Right lobe of liver (tissue), 6 donors: Measurements from ENCODE around the gene P2RY12. TPM values are rescaled to one million over a fixed set of nuclear protein-coding genes. Genes with fewer than 3 reads are reported as not detected.

Source experiments
- ATAC-seq, 4 donors: fragments of 200-7000 bp; cut with Tn5 transposase; one replicate each; pipeline ENCODE4 v1.9.1; 2020; ENCODE audit warnings: mild to moderate bottlenecking in 4 of 4, moderate library complexity in 4 of 4
- DNase-seq, 3 donors: peaks; one replicate each; pipeline ENCODE4 v3.0.0-alpha.2; 2020
- H3K27ac ChIP-seq, 3 donors: fragments of 200-600 bp; one replicate each; pipeline ENCODE4 v1.8.0; 2022
- H3K27me3 ChIP-seq, 2 donors: fragments of 200-600 bp; one replicate each; pipeline ENCODE4 v1.8.0; 2022
- H3K36me3 ChIP-seq, 4 donors: fragments of 200-600 bp; sonication (generic) in 1 of 4; one replicate each; pipeline versions ENCODE4 v1.5.1 to v1.8.0; 2017 to 2022; ENCODE audit warnings: control low read depth in 1 of 4
- H3K4me1 ChIP-seq, 4 donors: fragments of 200-600 bp; sonication (generic) in 1 of 4; one replicate each; pipeline versions ENCODE4 v1.5.1 to v1.8.0; 2017 to 2022; ENCODE audit warnings: control low read depth in 1 of 4
- H3K4me3 ChIP-seq, 3 donors: fragments of 200-600 bp; one replicate each; pipeline ENCODE4 v1.8.0; 2022
- H3K9me3 ChIP-seq, 4 donors: fragments of 200-600 bp; sonication (generic) in 1 of 4; one replicate each; pipeline versions ENCODE4 v1.5.1 to v1.8.0; 2017 to 2022; ENCODE audit warnings: control low read depth in 1 of 4
- POLR2A ChIP-seq: fragments of 450-650 bp; IDR thresholded peaks from one replicate; pipeline ENCODE4 v1.6.1; 2017; ENCODE audit warnings: antibody characterized with exemption, mild to moderate bottlenecking
- WGBS: methylation state at CpG from one replicate; pipeline ENCODE4 v1.1.6; 2018; ENCODE audit warnings: low coverage, low lambda C conversion rate; ENCODE audit not compliant: insufficient coverage; ENCODE audit errors: missing lambda C conversion rate; 5-methylcytosine and 5-hydroxymethylcytosine counted together
- intact Hi-C, 2 donors: fragments of 100-400 bp; cut with DNase I; formaldehyde crosslinking; loops; one replicate each; pipeline versions ENCODE4 v1.11.2 to v1.14.1; 2022
- total RNA-seq, 6 experiments: library from RNA; depleted of rRNA in 2 of 6; stranded (reverse); fragments of >200 nt in 2 of 6; fragmentation: NEBNext Ultra II Directional in 3 of 6; extraction: Animal tissue kit (Norgen Biotek cat#: 25700) in 3 of 6; gene quantifications; one replicate each; pipeline versions ENCODE4 v1.1.0 to v1.2.4, GENCODE V29; 2016 to 2023
- TF ChIP-seq, protein P1 (sequence below), 4 donors: fragments of 200-600 bp in 3 of 4; fragments of 450-650 bp in 1 of 4; IDR thresholded peaks; one replicate each; pipeline versions ENCODE4 v1.5.1 to v1.8.0; 2016 to 2022; ENCODE audit warnings: antibody characterized with exemption in 4 of 4, mild to moderate bottlenecking in 2 of 4
- donor health status: DM: no; HTN: yes; CAD: no.
- donor health status: DM: no; HTN: no; CAD: no.
- donor health status: DM: no; HTN: no; CAD: no.
- donor health status: DM: no; HTN: yes; CAD: no.
- donor health status: DM: no; HTN: yes; CAD: no.

The P2RY12 gene
- total RNA-seq, 6 experiments from 2014 or later: 0.42 to 1.8 (median 1.2) TPM

DNA sequence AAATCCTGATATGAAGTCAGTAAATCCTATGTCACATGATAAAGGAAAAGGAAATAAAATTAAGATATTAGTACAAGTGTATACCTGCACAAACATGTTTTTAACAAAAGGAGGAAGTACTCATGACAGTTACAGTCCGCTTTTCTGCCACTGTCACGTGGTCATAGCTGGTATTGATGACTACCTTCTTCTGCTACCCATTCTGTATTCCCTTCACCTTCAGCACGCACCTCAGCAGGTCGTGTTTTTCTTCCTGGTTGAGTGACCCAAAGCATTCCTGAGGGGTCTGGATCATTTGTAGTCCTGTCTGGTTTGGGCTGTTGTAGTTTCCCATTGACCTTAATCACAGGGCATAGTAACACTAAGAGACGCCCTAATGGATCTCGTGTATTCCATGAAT lies 35.3 kb upstream of the P2RY12 start:
- Histone ChIP-seq H3K27ac (no peak overlapping the region), H3K27me3 (no peaks in the 10 kb centered on the region), H3K9me3 (no peaks in the 10 kb centered on the region), H3K4me3 (no peak overlapping the region), H3K36me3 (no peaks in the 10 kb centered on the region), H3K4me1 (no peaks in the 10 kb centered on the region)
- DNase-seq (no peak), ATAC-seq (no peak)
- WGBS: 61% methylated on average over 5 of the region's 6 CpGs
- no peak for TF ChIP-seq POLR2A
- TF ChIP-seq, protein P1, sequence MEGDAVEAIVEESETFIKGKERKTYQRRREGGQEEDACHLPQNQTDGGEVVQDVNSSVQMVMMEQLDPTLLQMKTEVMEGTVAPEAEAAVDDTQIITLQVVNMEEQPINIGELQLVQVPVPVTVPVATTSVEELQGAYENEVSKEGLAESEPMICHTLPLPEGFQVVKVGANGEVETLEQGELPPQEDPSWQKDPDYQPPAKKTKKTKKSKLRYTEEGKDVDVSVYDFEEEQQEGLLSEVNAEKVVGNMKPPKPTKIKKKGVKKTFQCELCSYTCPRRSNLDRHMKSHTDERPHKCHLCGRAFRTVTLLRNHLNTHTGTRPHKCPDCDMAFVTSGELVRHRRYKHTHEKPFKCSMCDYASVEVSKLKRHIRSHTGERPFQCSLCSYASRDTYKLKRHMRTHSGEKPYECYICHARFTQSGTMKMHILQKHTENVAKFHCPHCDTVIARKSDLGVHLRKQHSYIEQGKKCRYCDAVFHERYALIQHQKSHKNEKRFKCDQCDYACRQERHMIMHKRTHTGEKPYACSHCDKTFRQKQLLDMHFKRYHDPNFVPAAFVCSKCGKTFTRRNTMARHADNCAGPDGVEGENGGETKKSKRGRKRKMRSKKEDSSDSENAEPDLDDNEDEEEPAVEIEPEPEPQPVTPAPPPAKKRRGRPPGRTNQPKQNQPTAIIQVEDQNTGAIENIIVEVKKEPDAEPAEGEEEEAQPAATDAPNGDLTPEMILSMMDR (IDR thresholded peaks at IDR 0.05): no peak
- intact Hi-C loops: no loop called here

DNA sequence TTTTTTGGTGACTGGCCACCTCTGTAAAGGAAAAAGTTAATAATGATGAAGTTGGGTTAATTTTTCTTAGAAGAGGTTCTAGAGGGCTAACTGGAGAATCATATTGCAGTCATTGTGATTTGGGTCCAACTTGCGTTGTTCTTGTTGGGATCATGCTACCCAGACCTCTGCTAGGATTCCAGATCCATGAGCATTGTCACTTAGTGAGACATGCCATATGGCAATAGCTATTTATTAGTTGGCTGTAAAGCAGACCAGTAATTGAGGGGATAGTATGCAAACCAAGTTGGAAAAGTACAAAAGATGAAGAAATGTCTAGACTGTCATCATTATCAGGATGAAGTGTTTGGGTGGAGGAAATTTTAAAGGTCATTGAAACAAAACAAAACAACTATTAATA lies 30.7 kb upstream of the P2RY12 start:
- 19% methylated on average over 1 of the region's 1 CpG for WGBS

DNA sequence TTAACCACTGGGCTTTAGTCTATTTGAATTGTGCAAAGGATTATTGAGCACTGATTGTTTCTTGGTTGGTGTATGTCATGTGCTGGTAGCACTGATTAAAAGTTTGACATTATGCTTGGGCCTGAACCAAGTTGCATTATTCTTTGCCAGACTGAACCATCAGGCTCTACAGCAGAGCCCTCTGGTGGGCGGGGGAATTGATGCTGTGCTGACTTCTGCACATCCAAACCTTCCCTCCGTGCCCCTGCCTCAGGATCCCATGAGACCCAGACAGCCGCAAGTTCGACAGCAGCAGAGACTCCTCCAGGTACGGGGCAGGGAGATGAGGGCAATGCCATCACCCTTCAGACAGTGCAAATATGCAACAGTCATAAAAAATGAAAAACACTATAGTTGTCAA lies 28.4 kb upstream of the P2RY12 start:
- no peaks in the 10 kb centered on the region for H3K27me3 ChIP-seq
- H3K4me1 ChIP-seq: no peaks in the 10 kb centered on the region
- ATAC-seq: no peak
- H3K9me3 ChIP-seq: no peaks in the 10 kb centered on the region
- H3K4me3 ChIP-seq: no peak overlapping the region
- H3K36me3 ChIP-seq: no peaks in the 10 kb centered on the region
- WGBS: 73% methylated on average over 5 of the region's 5 CpGs
- intact Hi-C loops: no loop called here
- no peak overlapping the region for H3K27ac ChIP-seq
- no peak for TF ChIP-seq POLR2A
- TF ChIP-seq, protein P1 (IDR thresholded peaks at IDR 0.05): no peak
- DNase-seq: no peak

More for the DNA sequence above, 30.7 kb upstream of the P2RY12 start:
- intact Hi-C loops: no loop called here
- Histone ChIP-seq H3K9me3 (no peaks in the 10 kb centered on the region), H3K4me1 (no peaks in the 10 kb centered on the region), H3K27me3 (no peaks in the 10 kb centered on the region), H3K27ac (no peak overlapping the region), H3K36me3 (no peaks in the 10 kb centered on the region), H3K4me3 (no peak overlapping the region)
- DNase-seq: no peak
- no peak for ATAC-seq
- TF ChIP-seq, protein P1 (IDR thresholded peaks at IDR 0.05): no peak
- no peak for TF ChIP-seq POLR2A

DNA sequence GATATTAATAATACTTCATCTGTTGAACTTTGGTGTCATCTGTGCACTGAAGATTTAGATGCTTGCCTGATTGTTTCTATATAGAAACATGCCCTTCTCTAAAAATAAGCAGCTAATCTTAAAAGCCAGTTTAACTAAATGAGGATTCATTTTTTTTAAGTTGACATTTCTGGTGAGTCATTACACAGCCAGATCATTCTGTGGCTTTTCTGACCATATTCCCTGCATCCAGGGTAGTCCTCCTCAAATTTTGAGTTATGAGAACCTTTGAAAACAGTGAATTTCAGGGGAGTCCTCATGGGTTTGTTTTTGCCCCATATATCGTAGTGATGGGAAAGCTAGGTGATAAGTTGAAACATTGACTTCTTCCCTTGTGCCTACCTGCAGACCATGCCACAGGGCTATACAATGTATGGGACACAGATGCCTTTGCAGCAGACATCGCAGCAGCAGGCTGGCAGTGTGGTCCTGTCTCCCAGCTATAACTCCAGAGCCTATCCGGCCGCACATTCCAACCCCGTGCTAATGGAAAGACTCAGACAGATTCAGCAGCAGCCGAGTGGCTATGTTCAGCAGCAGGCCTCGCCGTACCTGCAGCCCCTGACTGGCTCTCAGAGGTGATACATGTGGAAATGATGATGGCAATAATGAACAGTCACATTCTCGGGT lies 26.5 kb upstream of the P2RY12 start:
- DNase-seq (no peak), ATAC-seq (no peak)
- intact Hi-C loops: no loop called here
- no peaks in the 10 kb centered on the region for H3K27me3 ChIP-seq
- no peak for TF ChIP-seq POLR2A
- TF ChIP-seq, protein P1 (IDR thresholded peaks at IDR 0.05): no peak
- no peak overlapping the region for H3K4me3 ChIP-seq
- no peaks in the 10 kb centered on the region for H3K36me3 ChIP-seq
- H3K4me1 ChIP-seq: no peaks in the 10 kb centered on the region
- WGBS: 88% methylated on average over 3 of the region's 9 CpGs
- H3K27ac ChIP-seq: no peak overlapping the region
- H3K9me3 ChIP-seq: no peaks in the 10 kb centered on the region
